Neural progenitor cell (in vitro differentiated cells): Measurements from ENCODE around the gene AMFR. TPM values are rescaled to one million over a fixed set of nuclear protein-coding genes. Genes with fewer than 3 reads are reported as not detected.
A peak's percentile ranks its signal among the peaks of the same experiment; 100 is the strongest.

Experiments used
- DNase-seq: peaks from one replicate; pipeline ENCODE4 v3.0.0-alpha.2; 2016; ENCODE audit warnings: low spot score
- H2AFZ ChIP-seq: fragments of 200-600 bp; sonication (generic); replicated peaks from 2 replicates; pipeline ENCODE4 v1.6.1; 2016; ENCODE audit warnings: antibody characterized with exemption
- H3F3A ChIP-seq: fragments of 200-600 bp; sonication (generic); 2 replicates; pipeline ENCODE4 v1.6.1; 2016; ENCODE audit warnings: antibody characterized with exemption, low read depth
- H3K27ac ChIP-seq: fragments of 200-600 bp; sonication (generic); 2 replicates; pipeline ENCODE4 v1.5.1; 2016; ENCODE audit warnings: mild to moderate bottlenecking
- H3K27me3 ChIP-seq: fragments of 200-600 bp; sonication (generic); 2 replicates; pipeline ENCODE4 v1.6.1; 2016; ENCODE audit warnings: mild to moderate bottlenecking, moderate library complexity
- H3K36me3 ChIP-seq: fragments of 200-600 bp; sonication (generic); 2 replicates; pipeline ENCODE4 v1.5.1; 2016
- H3K4me1 ChIP-seq: fragments of 200-600 bp; sonication (generic); 2 replicates; pipeline ENCODE4 v1.6.1; 2016; ENCODE audit warnings: mixed run types
- H3K4me2 ChIP-seq: fragments of 200-600 bp; sonication (generic); 2 replicates; pipeline ENCODE4 v1.6.1; 2016
- H3K4me3 ChIP-seq: fragments of 200-600 bp; sonication (generic); 2 replicates; pipeline ENCODE4 v1.5.1; 2016
- H3K79me2 ChIP-seq: fragments of 200-600 bp; sonication (generic); 2 replicates; pipeline ENCODE4 v1.6.1; 2016; ENCODE audit warnings: low read depth
- H3K9ac ChIP-seq: fragments of 200-600 bp; sonication (generic); 2 replicates; pipeline ENCODE4 v1.6.1; 2016
- H3K9me3 ChIP-seq: fragments of 200-600 bp; sonication (generic); 2 replicates; pipeline ENCODE4 v1.5.1; 2016; ENCODE audit warnings: low read depth
- H4K20me1 ChIP-seq: fragments of 200-600 bp; sonication (generic); 2 replicates; pipeline ENCODE4 v1.6.1; 2016; ENCODE audit warnings: low read depth
- H3K27ac Mint-ChIP-seq: 3 replicates; pipeline ENCODE4 v1.8.0; 2021; ENCODE audit warnings: mixed read lengths
- H3K27me3 Mint-ChIP-seq: 2 replicates; pipeline ENCODE4 v1.8.0; 2022; ENCODE audit warnings: low read depth, mild to moderate bottlenecking, inconsistent platforms, moderate library complexity, mixed read lengths; ENCODE audit not compliant: insufficient read depth
- H3K36me3 Mint-ChIP-seq: 3 replicates; pipeline ENCODE4 v1.8.0; 2021; ENCODE audit warnings: mixed read lengths
- H3K4me1 Mint-ChIP-seq: 3 replicates; pipeline ENCODE4 v1.8.0; 2021; ENCODE audit warnings: mixed read lengths
- H3K4me3 Mint-ChIP-seq: 3 replicates; pipeline ENCODE4 v1.8.0; 2021; ENCODE audit warnings: mild to moderate bottlenecking, moderate library complexity, mixed read lengths
- H3K9me3 Mint-ChIP-seq: 3 replicates; pipeline ENCODE4 v1.8.0; 2020; ENCODE audit warnings: mixed read lengths
- CTCF ChIP-seq: fragments of 200-600 bp; sonication (generic); IDR thresholded peaks from 2 replicates; pipeline ENCODE4 v1.5.1; 2017; ENCODE audit warnings: antibody characterized with exemption, mild to moderate bottlenecking
- EZH2 ChIP-seq: fragments of 200-600 bp; sonication (generic); IDR thresholded peaks from 2 replicates; pipeline ENCODE4 v1.6.1; 2017; ENCODE audit warnings: antibody characterized with exemption, mild to moderate bottlenecking, moderate library complexity
- EZH2phosphoT487 ChIP-seq: fragments of 200-600 bp; sonication (generic); IDR thresholded peaks from 2 replicates; pipeline ENCODE4 v1.6.1; 2017; ENCODE audit warnings: antibody characterized with exemption
- total RNA-seq: library from RNA; depleted of rRNA; stranded (reverse); fragments of >200 nt; gene quantifications from 2 replicates; pipeline ENCODE4 v1.2.3, GENCODE V29; 2015; ENCODE audit warnings: low replicate concordance

AMFR gene
- total RNA-seq, 1 donor from 2014 or later: 38.7 TPM

GRCh38 chr16:56331915-56332314 lies 93.4 kb downstream of the AMFR start:
- H3K4me1 ChIP-seq: no peaks in the 10 kb centered on the region
- no peak overlapping the region for H3K27ac ChIP-seq
- H3F3A ChIP-seq: no peaks in the 10 kb centered on the region
- Mint-ChIP-seq H3K27me3 (peaks cover 2% of the 10 kb centered on the region), H3K4me3 (no peak overlapping the region), H3K9me3 (no peaks in the 10 kb centered on the region), H3K4me1 (peaks cover 6% of the 10 kb centered on the region), H3K27ac (peak overlapping the region; percentile 65), H3K36me3 (peaks cover 2% of the 10 kb centered on the region)
- no peak overlapping the region for H3K4me3 ChIP-seq
- TF ChIP-seq EZH2phosphoT487 (no peak), EZH2 (no peak), CTCF (no peak)
- no peak overlapping the region for H3K9ac ChIP-seq
- no peaks in the 10 kb centered on the region for H3K79me2 ChIP-seq
- no peaks in the 10 kb centered on the region for H4K20me1 ChIP-seq
- no peaks in the 10 kb centered on the region for H3K36me3 ChIP-seq
- H3K9me3 ChIP-seq: no peaks in the 10 kb centered on the region
- H2AFZ ChIP-seq: no peak overlapping the region
- H3K27me3 ChIP-seq: no peaks in the 10 kb centered on the region
- no peak overlapping the region for H3K4me2 ChIP-seq
- DNase-seq: no peak

GRCh38 chr16:56331399-56331798 lies 93.9 kb downstream of the AMFR start:
- DNase-seq: no peak
- Mint-ChIP-seq H3K4me1 (peaks cover 6% of the 10 kb centered on the region), H3K36me3 (peaks cover 2% of the 10 kb centered on the region), H3K4me3 (no peak overlapping the region), H3K27ac (peak overlapping the region; percentile 65), H3K27me3 (peaks cover 4% of the 10 kb centered on the region), H3K9me3 (no peaks in the 10 kb centered on the region)
- Histone ChIP-seq H3F3A (no peaks in the 10 kb centered on the region), H4K20me1 (no peaks in the 10 kb centered on the region), H3K9me3 (no peaks in the 10 kb centered on the region), H3K4me2 (no peak overlapping the region), H2AFZ (no peak overlapping the region), H3K27ac (no peak overlapping the region), H3K36me3 (no peaks in the 10 kb centered on the region), H3K27me3 (no peaks in the 10 kb centered on the region), H3K4me3 (no peak overlapping the region), H3K4me1 (no peaks in the 10 kb centered on the region), H3K79me2 (no peaks in the 10 kb centered on the region), H3K9ac (no peak overlapping the region)
- TF ChIP-seq EZH2 (no peak), CTCF (no peak), EZH2phosphoT487 (no peak)

- Histone ChIP-seq H3K4me1 (no peaks in the 10 kb centered on the region), H3K9me3 (no peaks in the 10 kb centered on the region), H3K27ac (no peak overlapping the region), H2AFZ (no peak overlapping the region), H3K36me3 (no peaks in the 10 kb centered on the region), H3K9ac (no peak overlapping the region), H3K27me3 (no peaks in the 10 kb centered on the region), H4K20me1 (no peaks in the 10 kb centered on the region), H3K4me2 (no peak overlapping the region), H3K4me3 (no peak overlapping the region), H3K79me2 (no peaks in the 10 kb centered on the region), H3F3A (no peaks in the 10 kb centered on the region)
- no peak for TF ChIP-seq CTCF
- no peak for TF ChIP-seq EZH2
- no peak for TF ChIP-seq EZH2phosphoT487
- peaks cover 6% of the 10 kb centered on the region for H3K4me1 Mint-ChIP-seq
- no peaks in the 10 kb centered on the region for H3K9me3 Mint-ChIP-seq
- H3K27ac Mint-ChIP-seq: peak overlapping the region; percentile 14
- peaks cover 2% of the 10 kb centered on the region for H3K36me3 Mint-ChIP-seq
- no peak for DNase-seq
- H3K4me3 Mint-ChIP-seq: no peak overlapping the region
- peaks cover 4% of the 10 kb centered on the region for H3K27me3 Mint-ChIP-seq
These were observed 94.9 kb downstream of the AMFR start for GRCh38 chr16:56330476-56330875.
